GM12872 (cell line): ENCODE measurements around the gene ST6GALNAC3.

Experiments used
- CTCF ChIP-seq: IDR thresholded peaks from 3 replicates; pipeline ENCODE4 v1.5.1; 2011; ENCODE audit warnings: low read depth, mild to moderate bottlenecking, low read length, moderate library complexity; ENCODE audit not compliant: insufficient read depth

Gene ST6GALNAC3

GRCh38 chr1:76682138-76682537 is 607.6 kb downstream of the ST6GALNAC3 start:
- no peak for TF ChIP-seq CTCF
